CD4-positive, alpha-beta T cell treated with Interleukin-6 for 4 hours (primary cell): Measurements from ENCODE around the gene KHDRBS2.
"Not testable (repeated sequence)": the region's sequence is repeated elsewhere in the genome, so short reads cannot be mapped to it uniquely, and the experiment has no call there.

Source experiments
- DNase-seq: peaks from one replicate; pipeline ENCODE4 v3.0.0-alpha.2; 2020; ENCODE audit warnings: mixed read lengths

KHDRBS2 gene

GRCh38 chr6:61835237-61835636 is 450.8 kb downstream of the KHDRBS2 start:
- no peak for DNase-seq

- no peak for DNase-seq
These were observed 452.8 kb downstream of the KHDRBS2 start for GRCh38 chr6:61833176-61833755.

GRCh38 chr6:61817716-61818115 is 468.3 kb downstream of the KHDRBS2 start:
- DNase-seq, result no peak

- DNase-seq, result no peak
These were observed 476.0 kb downstream of the KHDRBS2 start for GRCh38 chr6:61810047-61810446.

- no peak for DNase-seq
These were observed 476.9 kb downstream of the KHDRBS2 start for GRCh38 chr6:61809004-61809595.

- no peak for DNase-seq
These were observed 498.0 kb downstream of the KHDRBS2 start for GRCh38 chr6:61787998-61788397.

- not testable (repeated sequence) for DNase-seq
These were observed 516.6 kb downstream of the KHDRBS2 start for GRCh38 chr6:61769446-61769845.

- DNase-seq, result no peak
These were observed 530.3 kb downstream of the KHDRBS2 start for GRCh38 chr6:61755739-61756138.

GRCh38 chr6:61751986-61752385 is 534.0 kb downstream of the KHDRBS2 start:
- DNase-seq, result no peak

GRCh38 chr6:61745994-61746393 is 540.0 kb downstream of the KHDRBS2 start:
- DNase-seq, result no peak

GRCh38 chr6:61711849-61712248 is 574.2 kb downstream of the KHDRBS2 start:
- no peak for DNase-seq

- DNase-seq, result no peak
These were observed 597.9 kb downstream of the KHDRBS2 start for GRCh38 chr6:61688165-61688564.

GRCh38 chr6:61682562-61682961 is 603.5 kb downstream of the KHDRBS2 start:
- DNase-seq, result no peak

- DNase-seq, result no peak
These were observed 606.4 kb downstream of the KHDRBS2 start for GRCh38 chr6:61679625-61680024.

- DNase-seq, result no peak
These were observed 610.3 kb downstream of the KHDRBS2 start for GRCh38 chr6:61675734-61676133.

GRCh38 chr6:61649845-61650244 is 636.2 kb downstream of the KHDRBS2 start:
- DNase-seq, result no peak

- DNase-seq, result no peak
These were observed 645.6 kb downstream of the KHDRBS2 start for GRCh38 chr6:61640463-61640862.
